ENCODE data around the gene IMMP2L.
A peak's percentile ranks its signal among the peaks of the same experiment; 100 is the strongest.
"Not testable (repeated sequence)": the region's sequence is repeated elsewhere in the genome, so short reads cannot be mapped to it uniquely, and the experiment has no call there.

Gene IMMP2L

DNA sequence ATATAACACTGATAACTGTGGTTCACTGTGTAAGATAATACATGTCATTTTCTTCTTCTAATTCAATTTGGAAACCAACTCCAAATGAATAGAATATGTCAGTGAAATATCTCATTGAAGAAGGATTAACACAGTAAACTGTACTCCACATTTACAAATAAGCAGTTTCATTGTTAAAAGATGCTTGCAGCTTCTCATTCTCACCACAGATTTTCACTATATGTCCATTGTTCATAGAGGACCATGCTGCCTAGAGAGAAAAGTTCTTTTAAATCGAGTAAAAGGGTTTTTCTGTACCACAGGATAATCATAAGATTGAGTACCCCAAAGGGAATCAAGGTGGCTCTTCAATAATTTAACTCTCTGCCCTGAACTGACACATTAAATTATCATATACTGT is 305.9 kb downstream of the IMMP2L start:
- no peak for DNase-seq

DNA sequence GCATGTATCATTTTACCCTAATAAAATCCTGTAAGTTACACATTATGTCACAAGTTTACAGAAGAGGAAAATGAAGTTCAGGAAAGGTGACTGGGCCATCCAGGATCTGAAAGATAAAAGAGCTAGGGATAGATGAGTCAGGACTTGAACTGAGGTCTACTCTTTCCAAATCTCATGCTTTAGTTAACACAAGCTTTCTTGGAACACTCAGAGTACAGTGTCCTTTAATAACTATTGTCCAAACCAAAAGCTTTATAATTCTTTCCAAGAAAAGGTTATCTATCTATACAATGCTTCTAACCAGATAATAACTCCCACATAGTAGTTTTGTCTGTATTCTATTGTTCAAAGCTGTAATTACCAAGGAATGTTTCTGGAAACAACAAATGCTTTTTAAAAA is 306.7 kb downstream of the IMMP2L start:
- no peak for DNase-seq

DNA sequence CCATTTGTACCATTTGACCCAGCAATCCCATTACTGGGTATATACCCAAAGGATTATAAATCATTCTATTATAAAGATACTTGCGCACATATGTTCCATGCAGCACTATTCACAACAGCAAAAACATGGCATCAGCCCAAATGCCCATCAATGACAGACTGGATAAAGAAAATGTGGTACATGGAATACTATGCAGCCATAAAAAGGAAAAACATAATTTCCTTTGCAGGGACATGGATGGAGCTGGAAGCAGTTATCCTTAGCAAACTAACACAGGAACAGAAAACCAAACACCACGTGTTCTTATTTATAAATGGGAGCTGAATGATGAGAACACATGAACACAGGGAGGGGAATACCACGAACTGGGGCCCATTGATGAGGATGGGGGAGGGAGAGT is 310.9 kb downstream of the IMMP2L start:
- DNase-seq: not testable (repeated sequence)

DNA sequence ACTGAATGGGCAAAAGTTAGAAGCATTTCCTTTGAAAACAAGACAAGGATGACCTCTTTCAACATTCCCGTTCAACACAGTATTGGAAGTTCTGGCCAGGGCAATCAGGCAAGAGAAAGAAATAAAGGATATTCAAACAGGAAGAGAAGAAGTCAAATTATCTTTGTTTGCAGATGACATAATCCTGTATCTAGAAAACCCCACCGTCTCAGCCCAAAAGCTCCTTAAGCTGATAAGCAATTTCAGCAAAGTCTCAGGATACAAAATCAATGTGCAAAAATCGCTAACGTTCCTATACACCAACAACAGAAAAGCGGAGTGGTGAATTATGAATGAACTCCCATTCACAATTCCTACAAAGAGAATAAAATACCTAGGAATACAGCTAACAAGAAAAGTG is 312.5 kb downstream of the IMMP2L start:
- not testable (repeated sequence) for DNase-seq

DNA sequence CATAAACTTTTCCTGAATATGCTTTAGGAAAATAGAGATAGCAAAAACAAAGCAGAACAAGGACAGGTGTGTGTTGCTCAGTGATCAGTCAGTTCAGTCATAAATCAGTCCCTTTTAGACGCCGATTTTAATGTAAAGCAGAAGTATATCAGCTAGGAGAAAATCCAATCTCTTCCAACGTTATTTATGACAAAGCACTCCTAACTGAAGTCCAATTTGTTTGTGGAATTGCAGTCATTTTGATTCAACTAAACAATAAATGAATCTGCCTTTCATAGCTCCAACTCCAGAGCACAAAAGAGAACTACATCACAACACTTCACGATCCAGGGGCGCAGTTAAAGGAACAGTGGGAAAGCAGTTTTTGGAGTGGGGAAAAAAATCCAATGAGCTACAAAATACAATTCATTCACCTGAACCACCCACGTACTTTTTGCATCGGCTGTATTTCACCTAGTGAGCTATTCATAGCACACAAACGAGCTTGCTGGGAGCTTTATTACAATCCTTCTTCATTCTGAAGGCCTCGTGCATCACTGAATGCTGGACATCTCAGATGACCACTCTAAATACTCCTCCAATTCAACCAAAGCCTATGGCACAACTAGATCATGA is 320.0 kb downstream of the IMMP2L start:
- no peak for DNase-seq

DNA sequence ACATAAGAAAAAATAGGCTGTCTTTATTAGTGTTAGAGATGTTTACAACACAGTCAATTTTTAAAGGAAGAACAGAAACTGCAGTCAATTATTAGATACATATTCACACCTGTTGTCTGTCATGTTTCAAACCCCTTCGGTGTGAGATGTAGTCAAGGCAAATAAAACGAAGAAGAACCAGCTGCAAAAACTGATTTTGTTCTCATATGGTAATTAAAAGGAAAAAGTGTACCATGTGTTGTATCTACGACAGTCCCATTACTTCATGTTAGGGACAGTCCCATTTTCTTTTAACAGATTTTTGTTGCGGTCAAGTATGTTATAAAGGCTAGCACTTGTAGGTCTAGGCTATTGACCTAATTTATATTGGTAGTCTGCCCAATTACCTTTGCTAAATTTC is 321.9 kb downstream of the IMMP2L start:
- DNase-seq: no peak

DNA sequence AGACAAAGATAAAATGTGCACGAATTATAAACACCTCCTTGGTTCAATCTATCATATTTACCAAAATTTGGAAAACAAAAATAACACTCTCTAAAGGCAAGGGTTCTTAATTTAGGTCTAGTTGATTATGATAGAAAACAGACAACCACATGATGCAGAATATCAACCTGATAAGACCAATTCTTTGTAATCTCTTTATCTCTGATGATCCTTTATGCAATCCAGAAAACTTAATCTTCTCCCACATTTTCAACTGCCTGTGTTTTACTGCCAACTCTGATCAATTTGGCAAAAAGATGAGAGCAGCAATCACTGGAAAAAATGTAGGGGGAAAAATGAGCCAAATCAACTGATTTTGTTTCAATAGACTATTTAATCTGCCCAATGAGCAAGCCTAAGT is 322.9 kb downstream of the IMMP2L start:
- DNase-seq: no peak

DNA sequence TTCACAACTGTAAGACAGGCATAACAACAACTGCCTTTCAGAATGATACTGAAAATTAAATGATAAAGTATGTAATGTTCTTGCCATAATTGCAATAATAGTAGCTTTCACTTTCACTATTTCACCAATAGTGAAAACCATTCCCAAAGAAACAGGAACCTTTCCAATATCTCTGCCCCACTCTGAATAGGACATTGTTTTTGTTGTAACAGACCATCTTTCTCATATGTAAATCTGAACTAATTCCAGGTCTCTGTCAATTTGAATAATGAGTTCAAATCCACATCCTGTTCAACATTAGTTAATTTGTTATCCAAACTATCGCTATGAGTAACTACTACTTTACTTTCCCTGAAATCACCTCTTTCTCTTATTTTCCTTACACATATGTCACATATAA is 323.4 kb downstream of the IMMP2L start:
- DNase-seq: no peak

DNA sequence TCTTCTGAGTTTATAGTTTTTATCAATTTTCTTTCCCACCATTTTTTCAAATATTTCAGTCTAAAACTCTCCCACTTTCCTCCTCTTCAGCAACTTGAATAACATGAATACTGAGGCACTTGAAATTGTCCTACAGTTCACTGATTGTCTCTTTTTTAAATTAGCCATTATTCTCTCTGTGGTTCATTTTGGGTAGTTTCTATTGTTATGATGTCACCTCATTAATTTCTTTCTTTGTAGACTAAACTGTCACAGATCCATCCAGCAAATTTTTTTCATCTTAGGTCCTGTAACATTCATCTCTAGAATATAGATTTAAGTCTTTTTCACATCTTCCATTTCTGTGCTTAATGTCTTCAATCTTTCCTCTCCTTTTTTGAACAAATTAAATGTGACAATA is 326.6 kb downstream of the IMMP2L start:
- no peak for DNase-seq

DNA sequence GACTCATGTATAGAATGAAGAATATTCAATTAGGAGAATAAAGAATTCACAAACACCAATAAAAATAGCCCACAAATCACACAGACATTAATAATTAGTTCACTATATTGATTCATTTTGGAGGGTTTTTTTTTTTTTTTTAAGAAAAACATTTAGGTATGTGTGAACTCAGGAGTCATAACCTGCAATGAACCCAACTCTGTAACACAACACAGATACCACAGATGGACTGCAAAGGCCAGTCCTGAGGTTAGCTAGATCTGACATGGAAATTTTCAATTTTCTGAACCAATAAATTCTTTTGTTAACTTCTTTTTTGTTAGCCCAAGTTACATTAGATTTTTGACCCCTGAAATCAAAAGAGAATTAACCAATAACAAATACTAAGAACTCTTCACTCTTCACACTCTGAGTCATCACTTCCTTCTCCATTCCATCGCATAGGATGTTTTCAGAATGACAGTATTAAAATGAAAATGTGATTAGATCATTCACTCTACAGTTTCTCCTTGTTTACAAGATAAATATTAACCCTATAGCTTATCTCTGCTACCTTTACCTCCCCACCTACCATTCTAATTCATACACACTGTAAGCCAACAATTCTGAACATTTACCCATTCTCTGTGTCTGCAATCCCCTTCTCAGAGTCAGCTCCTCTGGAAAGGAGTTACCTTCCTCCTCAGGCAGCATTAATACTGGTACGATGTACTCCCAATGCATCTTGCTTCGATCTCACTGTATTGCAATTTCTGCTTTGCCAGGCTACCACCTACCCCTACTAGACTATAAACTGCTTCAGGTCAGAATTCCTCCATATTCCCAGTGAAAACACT is 329.8 kb downstream of the IMMP2L start:
- DNase-seq: peak in 1 of 5 donors; percentile 46

DNA sequence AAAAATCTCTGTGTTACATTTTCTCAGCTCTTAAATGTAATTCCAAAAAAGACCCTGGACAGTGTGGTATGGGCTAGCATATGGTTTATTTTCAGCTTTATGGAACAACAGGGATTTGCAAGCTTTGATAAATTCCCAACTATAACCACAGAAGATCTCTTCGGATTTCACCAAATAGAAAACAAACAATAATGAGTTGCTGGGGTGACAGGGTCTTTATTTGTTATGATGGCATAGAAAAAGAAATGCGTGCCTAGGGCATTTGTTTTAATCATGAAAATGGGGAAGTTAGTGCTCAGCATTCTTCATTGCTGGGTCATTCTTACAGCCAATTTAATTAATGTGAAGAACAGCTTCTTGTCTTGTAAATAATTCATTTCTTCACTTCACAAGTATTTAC is 332.4 kb downstream of the IMMP2L start:
- no peak for DNase-seq

DNA sequence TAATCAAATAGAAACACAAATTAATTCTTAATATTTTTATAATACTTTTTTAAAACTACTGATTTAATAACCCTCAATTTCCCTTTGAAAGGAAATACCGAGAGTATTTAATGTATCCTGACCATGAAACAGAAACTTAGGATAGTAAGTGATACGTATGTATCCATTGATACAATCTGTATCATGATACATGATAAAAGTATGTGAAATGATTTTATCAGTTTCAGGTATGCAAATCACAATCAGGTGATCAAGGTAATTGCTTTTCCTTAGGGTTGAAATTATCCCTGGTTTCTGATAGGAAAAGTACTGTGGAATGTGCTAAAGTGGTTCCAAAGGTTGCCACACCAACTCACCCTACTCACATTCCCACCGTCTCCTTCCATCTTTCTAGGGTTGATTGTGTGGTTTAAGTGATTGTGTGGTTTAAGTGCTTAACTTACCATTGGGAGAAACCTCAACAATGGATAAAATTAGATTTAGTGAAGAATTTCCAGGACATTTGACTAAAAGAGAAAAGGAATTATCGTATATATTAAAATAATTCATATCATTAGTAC is 333.0 kb downstream of the IMMP2L start:
- DNase-seq: no peak

DNA sequence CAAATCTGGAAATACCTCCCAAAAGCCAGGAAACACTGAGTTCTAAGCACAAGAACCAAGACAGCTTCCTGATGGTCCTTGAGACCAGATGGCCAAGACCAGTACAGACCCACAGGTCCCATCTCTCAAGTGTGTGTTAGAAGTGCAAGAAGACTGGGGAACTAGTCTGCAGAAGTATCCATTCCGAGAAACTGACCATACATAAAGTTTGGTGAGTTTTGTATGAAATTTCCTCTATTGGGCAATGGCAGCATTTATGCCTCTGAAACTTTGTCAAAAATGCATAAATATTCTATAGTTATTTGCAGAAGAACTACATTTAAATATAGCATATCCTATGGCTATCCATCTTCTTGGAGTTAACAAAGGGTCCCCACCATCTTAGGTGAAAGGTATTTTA is 333.9 kb downstream of the IMMP2L start:
- DNase-seq: no peak

DNA sequence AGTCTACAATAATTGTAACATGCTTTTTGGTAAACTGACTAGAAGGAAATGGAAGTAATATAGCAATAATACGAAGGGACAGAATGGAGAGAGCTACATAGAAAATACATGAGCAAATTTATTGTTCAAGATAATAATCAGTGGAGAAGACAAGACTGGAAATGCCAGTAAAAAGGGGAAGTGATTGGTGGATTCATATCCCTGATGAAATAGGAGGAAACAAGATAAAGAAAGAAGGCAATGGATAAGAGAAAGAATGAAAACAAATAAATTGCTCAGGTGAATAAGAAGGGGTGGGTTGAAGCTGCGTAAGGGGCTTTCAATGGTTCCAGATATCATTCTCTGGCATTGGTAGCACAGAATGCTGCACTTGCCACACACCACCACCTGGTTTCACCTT is 335.5 kb downstream of the IMMP2L start:
- DNase-seq: no peak

DNA sequence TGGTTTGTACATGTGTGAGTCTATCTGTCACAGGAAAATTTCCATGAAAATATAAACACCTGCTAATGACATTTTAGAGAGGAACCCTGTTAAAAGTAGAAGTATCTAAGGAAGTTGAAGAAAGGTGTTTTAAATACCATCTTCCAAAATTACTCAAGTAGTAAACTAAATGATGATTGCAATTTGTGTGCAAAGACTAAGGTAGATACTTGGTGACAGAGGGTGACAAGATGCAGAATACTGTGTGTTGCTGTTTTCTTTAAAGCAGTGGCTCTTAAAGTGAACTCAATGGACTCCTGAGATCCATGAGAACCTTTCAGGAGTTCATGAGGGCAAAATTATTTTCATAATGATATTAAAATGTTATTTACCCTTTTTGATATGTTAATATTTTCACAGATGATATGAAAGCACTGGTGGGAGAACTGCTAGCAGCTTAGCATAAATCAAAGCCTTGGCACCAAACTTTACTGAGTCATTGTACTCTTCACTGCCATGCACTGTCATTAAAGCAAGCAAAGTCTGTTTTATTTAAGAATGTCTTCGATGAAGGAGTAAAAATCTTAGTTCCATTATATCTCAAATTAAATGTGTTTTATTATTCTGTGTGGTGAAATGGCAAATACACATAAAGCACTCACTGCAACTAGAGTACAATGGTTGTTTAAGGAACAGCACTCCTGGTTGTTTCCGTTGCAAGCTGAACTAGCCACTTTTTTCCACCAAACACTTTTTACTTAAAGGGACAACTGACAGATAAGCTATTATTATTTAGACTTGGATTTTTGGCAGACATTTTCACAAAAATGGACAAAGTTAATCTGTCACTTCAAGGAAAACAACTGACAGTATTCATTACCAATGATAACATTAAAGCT is 337.7 kb downstream of the IMMP2L start:
- DNase-seq: no peak

DNA sequence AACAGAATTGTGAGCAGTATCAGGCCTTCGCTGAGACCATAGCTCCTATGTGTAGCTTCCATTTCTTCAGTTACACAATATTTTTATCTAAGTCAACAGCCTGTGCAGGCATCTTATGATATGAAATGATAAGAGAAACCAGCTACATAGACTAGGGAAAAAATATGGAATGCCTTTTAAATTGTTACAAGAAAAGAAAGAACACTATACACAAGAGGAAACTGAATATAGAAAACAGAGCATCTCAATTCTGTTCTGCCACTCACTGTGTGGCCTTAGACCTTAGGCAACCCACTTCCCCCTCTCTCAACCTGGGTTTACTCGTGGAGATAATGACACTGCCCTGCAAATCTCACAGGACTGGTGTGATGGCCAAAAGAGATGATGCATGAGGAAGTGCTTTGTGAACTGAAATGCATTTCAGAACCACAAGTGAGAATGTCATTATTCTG is 338.5 kb downstream of the IMMP2L start:
- DNase-seq: no peak

DNA sequence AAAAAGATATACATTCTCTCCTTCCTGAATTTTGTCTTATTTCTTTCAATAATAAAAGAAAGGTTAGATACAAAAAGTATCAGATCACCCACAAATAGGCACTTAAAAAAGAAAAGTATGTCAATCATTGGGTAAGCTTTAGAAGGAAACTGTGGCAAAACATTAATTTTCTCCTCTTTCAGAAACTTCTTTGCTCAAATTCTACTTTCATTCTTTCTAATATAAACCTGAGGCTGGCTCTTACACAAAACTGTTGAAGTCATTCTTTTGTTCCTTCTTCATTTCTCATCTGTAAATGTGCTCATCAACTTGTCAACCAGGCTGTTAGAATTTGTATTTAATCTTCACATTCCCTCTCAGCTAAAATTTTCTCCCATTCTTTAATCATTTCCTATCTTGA is 346.7 kb downstream of the IMMP2L start:
- DNase-seq: no peak

DNA sequence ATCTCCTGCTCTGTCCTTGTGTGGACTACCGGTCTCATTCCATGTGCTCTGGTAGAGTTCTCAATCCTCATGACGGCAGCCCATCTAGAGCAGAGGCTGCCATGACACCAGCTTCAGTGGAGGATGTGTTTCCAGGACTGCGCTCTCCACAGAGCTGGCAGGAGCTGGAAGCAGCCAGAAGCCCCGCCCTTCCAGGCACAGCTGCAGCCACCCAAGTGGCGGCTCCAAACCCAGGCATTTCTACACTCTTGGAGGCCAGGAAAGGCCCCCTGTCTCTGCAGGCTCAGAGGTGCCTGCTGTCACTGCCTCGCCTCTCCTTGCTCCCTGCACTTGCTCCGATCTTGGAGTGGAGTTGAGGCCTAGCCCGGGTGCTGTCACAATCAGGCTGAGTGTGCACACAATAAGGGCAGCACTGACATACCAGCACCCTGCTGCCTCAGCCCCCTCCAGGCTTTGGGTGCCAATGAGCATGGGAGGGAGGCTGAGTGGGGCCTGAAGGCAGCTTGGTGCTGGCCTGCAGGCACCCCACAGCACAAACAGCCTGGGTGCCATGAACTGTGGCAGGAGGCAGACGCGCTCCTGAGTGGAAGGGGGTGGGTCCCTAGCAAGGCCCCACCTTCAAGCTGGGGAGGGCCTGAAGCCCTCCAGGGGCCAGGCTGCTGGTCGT is 349.3 kb downstream of the IMMP2L start:
- peak in 2 of 5 donors; percentile 3 to 11 for DNase-seq

DNA sequence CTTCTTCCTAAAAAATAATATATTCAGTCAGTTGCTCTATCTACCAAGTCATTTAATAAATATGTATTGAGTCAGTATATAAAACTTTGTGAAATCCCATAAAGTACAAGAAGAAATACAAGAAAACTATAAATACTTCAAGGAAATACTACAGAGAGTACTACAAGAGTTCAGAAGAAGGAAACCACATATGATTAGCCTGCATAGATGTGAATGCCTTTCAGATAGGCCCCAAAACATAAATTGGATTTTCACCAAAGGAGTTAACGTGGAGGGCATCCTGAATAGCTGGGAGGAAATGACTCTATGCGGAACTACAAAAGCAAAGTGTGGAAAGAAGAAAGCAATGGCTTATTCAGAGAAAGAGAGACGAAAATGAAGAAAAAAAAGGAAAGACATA is 351.3 kb downstream of the IMMP2L start:
- DNase-seq: no peak

DNA sequence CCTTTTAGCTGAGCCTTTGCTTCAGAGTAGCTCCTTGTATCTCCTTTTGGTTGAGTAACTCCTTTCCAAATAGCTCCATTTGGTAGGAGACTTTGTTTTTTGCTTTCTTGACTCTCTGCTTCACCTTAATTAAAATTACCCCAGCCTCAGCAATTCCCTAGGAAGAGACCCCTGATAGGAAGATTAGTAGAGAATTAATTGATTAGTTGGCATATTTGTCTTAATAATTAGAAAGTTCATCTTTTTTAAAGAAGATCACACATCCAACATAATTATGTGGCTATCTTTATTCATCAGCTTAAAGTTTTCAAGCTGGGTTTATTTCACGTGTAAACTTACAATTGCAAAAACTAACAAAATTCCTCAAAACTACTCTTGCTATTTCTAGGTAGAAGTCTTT is 352.2 kb downstream of the IMMP2L start:
- no peak for DNase-seq

DNA sequence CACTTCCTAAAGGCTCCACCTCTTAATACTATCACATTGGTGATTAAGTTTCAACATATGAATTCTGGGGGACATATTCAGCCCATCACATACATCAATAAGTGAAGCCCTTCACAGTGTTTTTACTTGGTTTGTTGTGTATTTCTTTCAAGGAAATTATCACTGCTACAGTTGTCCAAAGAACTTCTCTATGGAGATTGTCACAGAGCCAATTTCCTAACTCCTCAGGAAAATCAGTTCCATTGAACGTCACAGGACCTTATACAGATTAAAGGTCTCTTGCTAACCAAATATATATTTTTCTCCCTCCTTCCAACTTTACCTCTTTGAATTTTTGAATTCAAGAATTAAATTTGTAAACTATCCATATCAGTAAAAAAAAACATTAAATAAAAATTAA is 357.0 kb downstream of the IMMP2L start:
- DNase-seq: no peak

DNA sequence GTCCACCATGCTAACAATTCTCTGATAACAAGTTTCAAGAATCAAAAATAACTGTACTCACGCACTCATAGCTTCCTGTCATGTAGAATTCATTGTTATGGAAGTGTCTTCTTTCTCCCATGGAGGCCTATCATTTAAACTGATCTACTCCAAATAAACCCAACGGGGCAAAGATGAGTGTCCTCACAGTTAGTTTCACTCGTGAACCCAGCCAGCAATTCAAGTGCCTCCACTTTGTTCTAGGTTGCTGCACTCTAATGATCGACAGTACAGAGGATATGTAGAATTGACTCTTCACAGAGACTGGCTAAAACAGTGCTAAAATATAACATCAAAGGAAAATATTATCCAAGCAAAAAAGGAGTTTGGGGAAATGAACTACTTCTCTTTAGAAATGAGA is 360.0 kb downstream of the IMMP2L start:
- DNase-seq: no peak

DNA sequence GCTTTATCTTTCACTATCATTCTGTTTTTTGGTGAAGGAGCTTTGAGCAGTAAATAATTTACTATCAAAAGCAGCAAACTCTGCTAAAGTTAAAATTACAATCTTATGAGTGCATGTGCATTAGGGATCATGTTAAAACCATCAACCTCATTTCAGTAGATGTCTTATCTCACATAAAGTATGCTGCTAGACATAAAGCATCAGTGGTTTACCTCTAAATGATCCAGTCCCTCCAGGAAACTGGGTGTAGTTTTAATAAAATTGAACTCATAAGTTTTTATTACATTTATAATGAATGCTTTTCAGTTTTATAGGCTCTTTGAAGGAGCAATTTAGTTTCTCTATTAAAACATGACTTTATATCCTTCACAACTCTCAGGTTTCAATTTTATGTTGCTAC is 362.6 kb downstream of the IMMP2L start:
- DNase-seq: no peak

Measured in T-helper 1 cell (primary cell).